ENCODE results near the gene ALMS1. TPM values are rescaled to one million over a fixed set of nuclear protein-coding genes. Genes with fewer than 3 reads are reported as not detected.

The ALMS1 gene, protein sequence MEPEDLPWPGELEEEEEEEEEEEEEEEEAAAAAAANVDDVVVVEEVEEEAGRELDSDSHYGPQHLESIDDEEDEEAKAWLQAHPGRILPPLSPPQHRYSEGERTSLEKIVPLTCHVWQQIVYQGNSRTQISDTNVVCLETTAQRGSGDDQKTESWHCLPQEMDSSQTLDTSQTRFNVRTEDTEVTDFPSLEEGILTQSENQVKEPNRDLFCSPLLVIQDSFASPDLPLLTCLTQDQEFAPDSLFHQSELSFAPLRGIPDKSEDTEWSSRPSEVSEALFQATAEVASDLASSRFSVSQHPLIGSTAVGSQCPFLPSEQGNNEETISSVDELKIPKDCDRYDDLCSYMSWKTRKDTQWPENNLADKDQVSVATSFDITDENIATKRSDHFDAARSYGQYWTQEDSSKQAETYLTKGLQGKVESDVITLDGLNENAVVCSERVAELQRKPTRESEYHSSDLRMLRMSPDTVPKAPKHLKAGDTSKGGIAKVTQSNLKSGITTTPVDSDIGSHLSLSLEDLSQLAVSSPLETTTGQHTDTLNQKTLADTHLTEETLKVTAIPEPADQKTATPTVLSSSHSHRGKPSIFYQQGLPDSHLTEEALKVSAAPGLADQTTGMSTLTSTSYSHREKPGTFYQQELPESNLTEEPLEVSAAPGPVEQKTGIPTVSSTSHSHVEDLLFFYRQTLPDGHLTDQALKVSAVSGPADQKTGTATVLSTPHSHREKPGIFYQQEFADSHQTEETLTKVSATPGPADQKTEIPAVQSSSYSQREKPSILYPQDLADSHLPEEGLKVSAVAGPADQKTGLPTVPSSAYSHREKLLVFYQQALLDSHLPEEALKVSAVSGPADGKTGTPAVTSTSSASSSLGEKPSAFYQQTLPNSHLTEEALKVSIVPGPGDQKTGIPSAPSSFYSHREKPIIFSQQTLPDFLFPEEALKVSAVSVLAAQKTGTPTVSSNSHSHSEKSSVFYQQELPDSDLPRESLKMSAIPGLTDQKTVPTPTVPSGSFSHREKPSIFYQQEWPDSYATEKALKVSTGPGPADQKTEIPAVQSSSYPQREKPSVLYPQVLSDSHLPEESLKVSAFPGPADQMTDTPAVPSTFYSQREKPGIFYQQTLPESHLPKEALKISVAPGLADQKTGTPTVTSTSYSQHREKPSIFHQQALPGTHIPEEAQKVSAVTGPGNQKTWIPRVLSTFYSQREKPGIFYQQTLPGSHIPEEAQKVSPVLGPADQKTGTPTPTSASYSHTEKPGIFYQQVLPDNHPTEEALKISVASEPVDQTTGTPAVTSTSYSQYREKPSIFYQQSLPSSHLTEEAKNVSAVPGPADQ (N-terminal part only)
- total RNA-seq (2011; cell fraction: chromatin; rRNA removed; ENCODE audit: low replicate concordance) = 12.2 and 32.5 TPM in 2 replicates
- 7.8 and 11.6 TPM in 2 replicates for total RNA-seq (2011; cell fraction: nucleolus; rRNA removed)
- total RNA-seq (2011; cell fraction: nucleoplasm; rRNA removed) = 12.4 and 12.6 TPM in 2 replicates
- total RNA-seq (2014; rRNA removed) (16.5 and 17.7 TPM in 2 replicates), total RNA-seq (2014; rRNA removed; fragmentation: Illumina TruSeq; extraction: Trizol) (17.2 and 17.7 TPM in 2 replicates), total RNA-seq (2015; rRNA removed; fragmentation: Illumina TruSeq; extraction: Trizol) (26.3 and 29.2 TPM in 2 replicates), total RNA-seq (2021) (12.5 and 15.7 TPM in 2 replicates), polyA plus RNA-seq (2011; rRNA removed) (8.3 and 13.8 TPM in 2 replicates), polyA plus RNA-seq (2014; fragmentation: Illumina TruSeq; extraction: Trizol) (11.7 and 13.6 TPM in 2 replicates), polyA plus RNA-seq (2014; fragmentation: Nextera tagmentation; extraction: Ambion mirVana) (1 to 10 TPM; 1.4 to 2.2 TPM), polyA plus RNA-seq (2014; rRNA removed) (9.6 and 9.7 TPM in 2 replicates), polyA minus RNA-seq (2011; rRNA and poly(A)+ RNA removed) (26.2 and 37.6 TPM in 2 replicates), Bru-seq, nascent RNA (percentile 60 among the genes with signal in this experiment), BruChase-seq, experiment 1, labeled RNA remaining after a 2-hour chase (percentile 64 among the genes with signal in this experiment), BruChase-seq, experiment 2, labeled RNA remaining after a 6-hour chase (percentile 65 among the genes with signal in this experiment)
- polyA plus RNA-seq (2011; cell fraction: cytosol; rRNA removed) = 4.0 and 7.1 TPM in 2 replicates
- polyA plus RNA-seq (2011; cell fraction: nucleus; rRNA removed) = 8.1 and 13.6 TPM in 2 replicates
- 7.3 and 7.4 TPM in 2 replicates for polyA plus RNA-seq (2012)
- 9.4 and 18.3 TPM in 2 replicates for polyA minus RNA-seq (2011; cell fraction: cytosol; rRNA and poly(A)+ RNA removed)
- 23.9 and 30.6 TPM in 2 replicates for polyA minus RNA-seq (2011; cell fraction: nucleus; rRNA and poly(A)+ RNA removed)
- long read RNA-seq, experiment 1, partial matches to known transcripts = 4 of 10 reads
- long read RNA-seq, experiment 1, other reads (novel, unspliced or antisense) = 6 of 10 reads
- long read RNA-seq, experiment 2, partial matches to known transcripts = 1 of 2 reads
- long read RNA-seq, experiment 2, other reads (novel, unspliced or antisense) = 1 of 2 reads
- long read RNA-seq, experiment 3, partial matches to known transcripts = 1 of 1 reads
- long read RNA-seq, experiment 3, other reads (novel, unspliced or antisense) = 0 of 1 reads

DNA sequence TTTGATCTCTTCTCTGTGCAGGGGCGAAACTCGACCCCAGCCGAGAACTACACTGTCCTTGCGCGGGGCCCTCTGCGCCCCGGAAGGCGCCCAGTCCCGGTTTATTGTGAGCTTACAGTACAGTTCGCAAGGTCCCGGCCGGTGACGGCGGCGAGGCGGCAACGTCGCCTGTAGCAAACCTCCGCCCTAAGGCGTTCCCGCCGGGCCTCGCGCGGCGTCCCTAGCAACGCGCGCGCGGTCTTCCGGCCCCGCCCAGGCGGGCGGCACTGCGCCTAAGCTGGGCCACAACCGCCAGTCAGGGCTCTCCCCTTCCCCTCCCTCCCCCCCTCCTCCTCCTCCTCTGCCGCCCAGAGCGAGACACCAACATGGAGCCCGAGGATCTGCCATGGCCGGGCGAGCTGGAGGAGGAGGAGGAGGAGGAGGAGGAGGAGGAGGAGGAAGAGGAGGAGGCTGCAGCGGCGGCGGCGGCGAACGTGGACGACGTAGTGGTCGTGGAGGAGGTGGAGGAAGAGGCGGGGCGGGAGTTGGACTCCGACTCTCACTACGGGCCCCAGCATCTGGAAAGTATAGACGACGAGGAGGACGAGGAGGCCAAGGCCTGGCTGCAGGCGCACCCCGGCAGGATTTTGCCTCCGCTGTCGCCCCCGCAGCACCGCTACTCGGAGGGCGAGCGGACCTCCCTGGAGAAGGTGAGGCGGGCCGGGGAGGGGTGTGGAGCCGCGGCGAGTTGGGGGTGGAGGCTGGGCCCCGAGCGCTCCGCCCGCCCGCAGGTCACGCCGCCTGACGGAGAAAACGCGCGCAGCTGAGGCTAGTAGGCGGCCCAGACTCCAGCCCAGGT lies at the start of gene ALMS1:
Gene ALMS1, plus strand, starts transcription at position 333 of the 838 bp plus-strand sequence. Its CDS starts 33 bp downstream, at position 366.
- Histone ChIP-seq H3K9me3 (replicated peaks; ENCODE audit: control insufficient read depth, insufficient read depth, low read depth, low read length) (no peaks in the 10 kb centered on the region), H2AFZ (ENCODE audit: low read depth, low read length) (peak within 1 kb of the TSS; percentile 99), H3K9me1 (ENCODE audit: control insufficient read depth, insufficient read depth, low read length) (no peaks in the 10 kb centered on the region), H3K4me3 (peak within 1 kb of the TSS; percentile 86), H3K9ac (ENCODE audit: insufficient read depth in 1 of 2, low read depth in 2 of 2, low read length in 2 of 2) (peak within 1 kb of the TSS; percentile 81 to 90), H4K20me1 (replicated peaks; ENCODE audit: control insufficient read depth, insufficient read depth, low read length) (peaks cover 6% of the 10 kb centered on the region; the same call in 1 of the 2 replicates), H3K4me1 (replicated peaks in 1 of 2; ENCODE audit: control insufficient read depth in 2 of 2, insufficient read depth in 2 of 2, low read length in 2 of 2) (peaks cover 0 to 14% of the 10 kb centered on the region in 2 experiments; a peak in 3 of 5 replicates), H3K27ac (ENCODE audit: extremely low read depth, low read depth, low read length) (peak within 1 kb of the TSS; percentile 82), H3K4me2 (ENCODE audit: insufficient read depth, low read length) (peak within 1 kb of the TSS; percentile 93), H3K27me3 (ENCODE audit: control insufficient read depth in 2 of 2, insufficient read depth in 2 of 2, low read length in 2 of 2) (peaks cover 0 to 4% of the 10 kb centered on the region in 2 experiments; a peak in 1 of 5 replicates), H3K36me3 (ENCODE audit: control insufficient read depth, insufficient read depth, low read length) (no peaks in the 10 kb centered on the region), H3K79me2 (ENCODE audit: control insufficient read depth, insufficient read depth, low read length) (peaks cover 27% of the 10 kb centered on the region)
- 1% methylated on average over 49 of the region's 84 CpGs for WGBS (ENCODE audit: insufficient coverage, low coverage, missing lambda C conversion rate)
- intact Hi-C loops (cut with micrococcal nuclease) = no loop called here
- CTCF ChIA-PET (ENCODE audit: low intra/inter-chr PET ratio) = no interaction called here
- DNase-seq (ENCODE audit: extremely low read depth in 1 of 4, low spot score in 3 of 4) (peak; percentile 90 to 95 (median 90)), FAIRE-seq (no peak), ATAC-seq (peak; percentile 96)
- in situ Hi-C loops (cut with MboI) = no loop called here
- POLR2A ChIA-PET = interaction anchor here (0.5 to 1.4 kb wide), 10 partner anchors 9 to 1114 kb away, joined by 3 to 7 read pairs (median 3); partner anchors contain the start of gene LBX2
- no TSS peak for BruUV-seq (replicated peaks)
- TF ChIP-seq HMGN3 (IDR thresholded peaks at IDR 0.05; ENCODE audit: borderline replicate concordance, extremely low read depth, insufficient read length, low read depth, low read length) (peak; percentile 71), SETDB1 (IDR thresholded peaks at IDR 0.05; ENCODE audit: low read length) (no peak), NFYB (IDR thresholded peaks at IDR 0.05; ENCODE audit: extremely low read depth, insufficient read length) (no peak), HDAC6 (IDR thresholded peaks at IDR 0.05; ENCODE audit: low read depth, low read length) (no peak), MAFF (IDR thresholded peaks at IDR 0.05; ENCODE audit: low read length) (no peak), CXXC5 (CRISPR knock-in tag; IDR thresholded peaks at IDR 0.05) (peak; percentile 87), NFRKB (IDR thresholded peaks at IDR 0.05; ENCODE audit: low read depth) (peak; percentile 47), CBFA2T3 (IDR thresholded peaks at IDR 0.05) (no peak), ZNF644 (tag; IDR thresholded peaks at IDR 0.05; ENCODE audit: low read depth) (no peak), NCOA2 (IDR thresholded peaks at IDR 0.05; ENCODE audit: partially characterized antibody in 2 of 2) (no peak), KAT8 (IDR thresholded peaks at IDR 0.05; ENCODE audit: low read depth) (no peak)

All from K562 (cell line).